Stomach (tissue), 9 donors: ENCODE results near the gene DYNAP. TPM values are rescaled to one million over a fixed set of nuclear protein-coding genes. Genes with fewer than 3 reads are reported as not detected.

Source experiments
- DNase-seq, 2 donors: peaks; one replicate each; pipeline versions ENCODE4 v3.0.0 to v3.0.0-alpha.2; 2013 to 2019
- H3K27ac ChIP-seq, 5 donors: fragments of 200-600 bp in 4 of 5; sonication (generic) in 4 of 5; one replicate each; pipeline ENCODE4 v1.5.1; 2013 to 2019; ENCODE audit warnings: mild to moderate bottlenecking in 1 of 5, moderate library complexity in 1 of 5
- H3K27me3 ChIP-seq, 3 donors: fragments of 200-600 bp; sonication (generic); one replicate each; pipeline ENCODE4 v1.5.1; 2017 to 2019; ENCODE audit warnings: mixed run types in 1 of 3
- H3K36me3 ChIP-seq, 4 donors: fragments of 200-600 bp; sonication (generic); 1 replicate in 3 of 4; 2 replicates in 1 of 4; pipeline ENCODE4 v1.5.1; 2016 to 2019
- H3K4me1 ChIP-seq, 4 donors: fragments of 200-600 bp; sonication (generic); one replicate each; pipeline ENCODE4 v1.5.1; 2016 to 2019
- H3K4me3 ChIP-seq, 4 donors: fragments of 200-600 bp; sonication (generic) in 3 of 4; one replicate each; pipeline ENCODE4 v1.5.1; 2016 to 2019; ENCODE audit warnings: mild to moderate bottlenecking in 1 of 4
- H3K9me3 ChIP-seq, 4 donors: fragments of 200-600 bp; sonication (generic); one replicate each; pipeline ENCODE4 v1.5.1; 2016 to 2019
- CTCF ChIP-seq, 7 experiments: fragments of 450-650 bp in 4 of 7; fragments of 200-600 bp in 3 of 7; sonication (generic) in 3 of 7; IDR thresholded peaks; one replicate each; pipeline ENCODE4 v1.5.1; 2016 to 2019; ENCODE audit warnings: antibody characterized with exemption in 7 of 7, control low read depth in 2 of 7, mild to moderate bottlenecking in 1 of 7
- EP300 ChIP-seq: sonication (generic); formaldehyde crosslinking; IDR thresholded peaks from one replicate; pipeline ENCODE4 v1.6.1; 2017; ENCODE audit warnings: antibody characterized with exemption
- POLR2A ChIP-seq, 4 donors: fragments of 450-650 bp; IDR thresholded peaks; one replicate each; pipeline ENCODE4 v1.6.1; 2016; ENCODE audit warnings: antibody characterized with exemption in 4 of 4, control low read depth in 2 of 4, mild to moderate bottlenecking in 1 of 4, moderate library complexity in 1 of 4
- POLR2AphosphoS5 ChIP-seq, 3 donors: sonication (generic); formaldehyde crosslinking; IDR thresholded peaks; one replicate each; pipeline ENCODE4 v1.6.1; 2016; ENCODE audit warnings: antibody characterized with exemption in 3 of 3
- WGBS, 5 donors: extraction: QIAGEN DNeasy Blood & Tissue Kit in 3 of 5; methylation state at CpG; one replicate each; pipeline versions ENCODE4 v1.1.5 to v1.1.7; 2013 to 2018; 5-methylcytosine and 5-hydroxymethylcytosine counted together
- intact Hi-C: fragments of 100-400 bp; cut with DNase I; formaldehyde crosslinking; loops from one replicate; pipeline ENCODE4 v1.15.1; 2023; ENCODE audit warnings: low total_unique reads
- polyA plus RNA-seq, 3 donors: library from polyadenylated mRNA; stranded (reverse); fragments of 200-250 nt; gene quantifications; one replicate each; pipeline ENCODE4 v1.2.3, GENCODE V29; 2013
- total RNA-seq, 5 donors: library from RNA; depleted of rRNA; stranded (reverse); fragments of >200 nt; gene quantifications; one replicate each; pipeline versions ENCODE4 v1.1.0 to v1.2.3, GENCODE V29; 2014 to 2016
- donor health status: healthy with polysubstance abuse.
- donor health status: Bipolar disorder and iron deficiency.
- donor health status: healthy.

The DYNAP gene
- total and polyA plus RNA-seq, 8 donors: 3.9 TPM; not detected in 7

- Histone ChIP-seq H3K4me1 (peaks cover 0 to 6% (median 3%) of the 10 kb centered on the region in 4 donors), H3K36me3 (no peaks in the 10 kb centered on the region), H3K27me3 (no peaks in the 10 kb centered on the region), H3K27ac (no peak overlapping the region), H3K4me3 (no peak overlapping the region), H3K9me3 (no peaks in the 10 kb centered on the region)
- TF ChIP-seq POLR2A (IDR thresholded peaks at IDR 0.05) (no peak), POLR2AphosphoS5 (IDR thresholded peaks at IDR 0.05) (no peak), EP300 (no peak), CTCF (IDR thresholded peaks at IDR 0.05) (no peak)
- intact Hi-C loops: no loop called here
- DNase-seq: no peak
- 79 to 91% (median 86%) methylated on average over 3 of the region's 3 CpGs for WGBS, 5 donors
Observed at GRCh38 chr18:54616220-54616848, 25.3 kb downstream of the DYNAP start.

- no peak for TF ChIP-seq POLR2A (IDR thresholded peaks at IDR 0.05)
- no peak for TF ChIP-seq POLR2AphosphoS5 (IDR thresholded peaks at IDR 0.05)
- no peak for TF ChIP-seq EP300
- no peak for TF ChIP-seq CTCF (IDR thresholded peaks at IDR 0.05)
- Histone ChIP-seq H3K27ac (no peak overlapping the region), H3K36me3 (no peaks in the 10 kb centered on the region), H3K9me3 (peaks cover 0 to under 1% (median 0%) of the 10 kb centered on the region in 4 donors), H3K4me1 (no peaks in the 10 kb centered on the region), H3K27me3 (no peaks in the 10 kb centered on the region), H3K4me3 (no peak overlapping the region)
- no peak for DNase-seq
- intact Hi-C loops: no loop called here
Observed at GRCh38 chr18:54622084-54622483, 31.0 kb downstream of the DYNAP start.

GRCh38 chr18:54626779-54627178 is 35.7 kb downstream of the DYNAP start:
- no peak for DNase-seq
- Histone ChIP-seq H3K4me1 (no peaks in the 10 kb centered on the region), H3K4me3 (no peak overlapping the region), H3K9me3 (peaks cover 0 to 3% (median 0%) of the 10 kb centered on the region in 4 donors), H3K27ac (no peak overlapping the region), H3K27me3 (no peaks in the 10 kb centered on the region), H3K36me3 (no peaks in the 10 kb centered on the region)
- intact Hi-C loops: no loop called here
- WGBS, 5 donors: 57 to 77% (median 67%) methylated on average over 1 of the region's 1 CpG
- TF ChIP-seq EP300 (no peak), POLR2A (IDR thresholded peaks at IDR 0.05) (no peak), CTCF (IDR thresholded peaks at IDR 0.05) (no peak), POLR2AphosphoS5 (IDR thresholded peaks at IDR 0.05) (no peak)

- H3K9me3 ChIP-seq: peaks cover 0 to 3% (median 0%) of the 10 kb centered on the region in 4 donors
- TF ChIP-seq EP300 (no peak), POLR2AphosphoS5 (IDR thresholded peaks at IDR 0.05) (no peak), CTCF (IDR thresholded peaks at IDR 0.05) (no peak), POLR2A (IDR thresholded peaks at IDR 0.05) (no peak)
- no peak for DNase-seq
- H3K36me3 ChIP-seq: no peaks in the 10 kb centered on the region
- no peak overlapping the region for H3K27ac ChIP-seq
- intact Hi-C loops: no loop called here
- H3K4me3 ChIP-seq: no peak overlapping the region
- H3K4me1 ChIP-seq: no peaks in the 10 kb centered on the region
- H3K27me3 ChIP-seq: no peaks in the 10 kb centered on the region
Observed at GRCh38 chr18:54630963-54631362, 39.9 kb downstream of the DYNAP start.
